DOHH2 (cell line): ENCODE measurements around the gene GPC6.

Source experiments
- EZH2phosphoT487 ChIP-seq: fragments of 200-600 bp; sonication (generic); IDR thresholded peaks from 2 replicates; pipeline ENCODE4 v1.6.1; 2017; ENCODE audit warnings: borderline replicate concordance, mild to moderate bottlenecking, antibody characterized with exemption, low read length, moderate library complexity, mixed read lengths
- TF ChIP-seq, protein P1 (sequence below): fragments of 200-600 bp; sonication (generic); IDR thresholded peaks from one replicate; pipeline ENCODE4 v1.5.1; 2014; ENCODE audit warnings: antibody characterized with exemption, mild to moderate bottlenecking, low read depth, low read length; ENCODE audit not compliant: poor library complexity, severe bottlenecking

DNA sequence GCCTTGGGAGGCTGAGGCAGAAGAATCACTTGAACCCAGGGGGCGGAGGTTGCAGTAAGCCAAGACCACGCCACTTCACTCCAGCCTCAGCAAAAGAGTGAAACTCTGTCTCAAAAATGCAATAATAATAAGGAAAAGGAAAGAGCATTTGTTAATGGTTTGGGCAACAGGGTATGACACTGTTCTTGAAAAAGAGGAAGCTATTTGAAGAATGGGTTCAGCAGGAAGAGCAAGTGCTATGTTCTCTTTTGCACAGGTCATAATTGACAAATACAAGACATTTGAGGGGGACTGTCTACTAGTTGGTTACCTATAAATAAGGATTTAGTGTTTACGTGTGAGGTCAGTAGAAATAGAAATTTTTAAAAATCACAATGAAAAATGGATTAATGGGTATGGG is 1034.6 kb downstream of the GPC6 start:
- TF ChIP-seq, protein P1, sequence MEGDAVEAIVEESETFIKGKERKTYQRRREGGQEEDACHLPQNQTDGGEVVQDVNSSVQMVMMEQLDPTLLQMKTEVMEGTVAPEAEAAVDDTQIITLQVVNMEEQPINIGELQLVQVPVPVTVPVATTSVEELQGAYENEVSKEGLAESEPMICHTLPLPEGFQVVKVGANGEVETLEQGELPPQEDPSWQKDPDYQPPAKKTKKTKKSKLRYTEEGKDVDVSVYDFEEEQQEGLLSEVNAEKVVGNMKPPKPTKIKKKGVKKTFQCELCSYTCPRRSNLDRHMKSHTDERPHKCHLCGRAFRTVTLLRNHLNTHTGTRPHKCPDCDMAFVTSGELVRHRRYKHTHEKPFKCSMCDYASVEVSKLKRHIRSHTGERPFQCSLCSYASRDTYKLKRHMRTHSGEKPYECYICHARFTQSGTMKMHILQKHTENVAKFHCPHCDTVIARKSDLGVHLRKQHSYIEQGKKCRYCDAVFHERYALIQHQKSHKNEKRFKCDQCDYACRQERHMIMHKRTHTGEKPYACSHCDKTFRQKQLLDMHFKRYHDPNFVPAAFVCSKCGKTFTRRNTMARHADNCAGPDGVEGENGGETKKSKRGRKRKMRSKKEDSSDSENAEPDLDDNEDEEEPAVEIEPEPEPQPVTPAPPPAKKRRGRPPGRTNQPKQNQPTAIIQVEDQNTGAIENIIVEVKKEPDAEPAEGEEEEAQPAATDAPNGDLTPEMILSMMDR, result no peak
- no peak for TF ChIP-seq EZH2phosphoT487
